ENCODE data around the gene PPP1R9B.

PPP1R9B gene

GRCh38 chr17:50187751-50188530 is 37.5 kb upstream of the PPP1R9B start:
- DNase-seq (ENCODE audit: low read depth in 2 of 2): no peak

- DNase-seq (ENCODE audit: low read depth in 2 of 2): no peak
Measured at GRCh38 chr17:50187394-50187725, 36.9 kb upstream of the PPP1R9B start.

GRCh38 chr17:50186661-50187393 is 36.4 kb upstream of the PPP1R9B start:
- DNase-seq (ENCODE audit: low read depth in 2 of 2): no peak

- no peak for DNase-seq (ENCODE audit: low read depth in 2 of 2)
Measured at GRCh38 chr17:50185631-50186471, 35.4 kb upstream of the PPP1R9B start.

GRCh38 chr17:50184611-50185398 is 34.3 kb upstream of the PPP1R9B start:
- DNase-seq (ENCODE audit: low read depth in 2 of 2): no peak

GRCh38 chr17:50184064-50184463 is 33.6 kb upstream of the PPP1R9B start:
- DNase-seq (ENCODE audit: low read depth in 2 of 2): no peak

- DNase-seq (ENCODE audit: low read depth in 2 of 2): no peak
Measured at GRCh38 chr17:50183421-50183994, 33.0 kb upstream of the PPP1R9B start.

GRCh38 chr17:50182783-50183420 is 32.4 kb upstream of the PPP1R9B start:
- no peak for DNase-seq (ENCODE audit: low read depth in 2 of 2)

GRCh38 chr17:50181591-50182560 is 31.4 kb upstream of the PPP1R9B start:
- no peak for DNase-seq (ENCODE audit: low read depth in 2 of 2)

- DNase-seq (ENCODE audit: low read depth in 2 of 2): no peak
Measured at GRCh38 chr17:50181144-50181543, 30.7 kb upstream of the PPP1R9B start.

GRCh38 chr17:50180620-50181019 is 30.1 kb upstream of the PPP1R9B start:
- DNase-seq (ENCODE audit: low read depth in 2 of 2): no peak

GRCh38 chr17:50180111-50180510 is 29.6 kb upstream of the PPP1R9B start:
- DNase-seq (ENCODE audit: low read depth in 2 of 2): no peak

- DNase-seq (ENCODE audit: low read depth in 2 of 2): peak in 1 of 2 donors; percentile 15
Measured at GRCh38 chr17:50177983-50178834, 27.7 kb upstream of the PPP1R9B start.

GRCh38 chr17:50177476-50177875 is 27.0 kb upstream of the PPP1R9B start:
- no peak for DNase-seq (ENCODE audit: low read depth in 2 of 2)

GRCh38 chr17:50176559-50177357 is 26.3 kb upstream of the PPP1R9B start:
- DNase-seq (ENCODE audit: low read depth in 2 of 2): no peak

GRCh38 chr17:50175035-50175807 is 24.7 kb upstream of the PPP1R9B start:
- no peak for DNase-seq (ENCODE audit: low read depth in 2 of 2)

- DNase-seq (ENCODE audit: low read depth in 2 of 2): no peak
Measured at GRCh38 chr17:50174444-50174843, 24.0 kb upstream of the PPP1R9B start.
